ENCODE measurements around the gene GPC6. TPM values are rescaled to one million over a fixed set of nuclear protein-coding genes. Genes with fewer than 3 reads are reported as not detected.

GPC6 gene
- polyA plus RNA-seq, 1 donor from 2014 or later = 9.0 TPM

DNA sequence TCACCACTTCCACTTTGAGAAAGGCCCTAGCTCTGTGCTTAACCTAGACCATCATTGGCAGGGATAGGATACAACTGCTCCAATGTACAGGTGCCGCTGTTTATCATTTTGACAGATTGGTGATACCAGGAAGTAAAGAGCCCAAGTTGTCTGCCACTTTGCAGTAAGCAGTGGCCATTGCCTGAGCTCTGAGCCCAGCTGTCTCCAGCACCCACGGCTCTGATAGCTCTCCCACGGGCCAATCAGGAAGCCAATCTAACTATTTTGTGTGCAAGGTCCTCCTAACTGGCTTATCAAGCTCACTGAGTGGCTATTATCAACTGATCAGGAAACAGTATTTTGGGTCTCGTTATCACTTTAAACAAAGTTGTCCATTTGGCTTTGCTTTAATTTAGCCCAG lies 1071.7 kb downstream of the GPC6 start:
- no peak overlapping the region for H3K27ac ChIP-seq (ENCODE audit: low read length)
- no peaks in the 10 kb centered on the region for H3K9me3 ChIP-seq (ENCODE audit: low read length)
- no peaks in the 10 kb centered on the region for H3K9me2 ChIP-seq (ENCODE audit: insufficient read depth, low read length)
- H2AFZ ChIP-seq (ENCODE audit: low read depth, low read length) = no peak overlapping the region
- H3F3A ChIP-seq (ENCODE audit: insufficient read depth, low read length, poor library complexity, severe bottlenecking) = no peaks in the 10 kb centered on the region
- H3K4me3 ChIP-seq (ENCODE audit: low read length) = no peak overlapping the region
- TF ChIP-seq, protein P1, sequence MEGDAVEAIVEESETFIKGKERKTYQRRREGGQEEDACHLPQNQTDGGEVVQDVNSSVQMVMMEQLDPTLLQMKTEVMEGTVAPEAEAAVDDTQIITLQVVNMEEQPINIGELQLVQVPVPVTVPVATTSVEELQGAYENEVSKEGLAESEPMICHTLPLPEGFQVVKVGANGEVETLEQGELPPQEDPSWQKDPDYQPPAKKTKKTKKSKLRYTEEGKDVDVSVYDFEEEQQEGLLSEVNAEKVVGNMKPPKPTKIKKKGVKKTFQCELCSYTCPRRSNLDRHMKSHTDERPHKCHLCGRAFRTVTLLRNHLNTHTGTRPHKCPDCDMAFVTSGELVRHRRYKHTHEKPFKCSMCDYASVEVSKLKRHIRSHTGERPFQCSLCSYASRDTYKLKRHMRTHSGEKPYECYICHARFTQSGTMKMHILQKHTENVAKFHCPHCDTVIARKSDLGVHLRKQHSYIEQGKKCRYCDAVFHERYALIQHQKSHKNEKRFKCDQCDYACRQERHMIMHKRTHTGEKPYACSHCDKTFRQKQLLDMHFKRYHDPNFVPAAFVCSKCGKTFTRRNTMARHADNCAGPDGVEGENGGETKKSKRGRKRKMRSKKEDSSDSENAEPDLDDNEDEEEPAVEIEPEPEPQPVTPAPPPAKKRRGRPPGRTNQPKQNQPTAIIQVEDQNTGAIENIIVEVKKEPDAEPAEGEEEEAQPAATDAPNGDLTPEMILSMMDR (IDR thresholded peaks at IDR 0.05; ENCODE audit: poor library complexity, severe bottlenecking) = no peak
- TF ChIP-seq EP300 (conservative IDR thresholded peaks at IDR 0.05; ENCODE audit: poor library complexity, severe bottlenecking) (no peak), POLR2AphosphoS5 (IDR thresholded peaks at IDR 0.05) (no peak), MXI1 (conservative IDR thresholded peaks at IDR 0.05; ENCODE audit: poor library complexity, severe bottlenecking) (no peak), SMC3 (conservative IDR thresholded peaks at IDR 0.05; ENCODE audit: poor library complexity) (no peak), TAF1 (IDR thresholded peaks at IDR 0.05; ENCODE audit: low read depth) (no peak), EZH2 (IDR thresholded peaks at IDR 0.05; ENCODE audit: borderline replicate concordance, insufficient read depth, low read length, poor library complexity, severe bottlenecking) (no peak)
- TF ChIP-seq, protein P2, sequence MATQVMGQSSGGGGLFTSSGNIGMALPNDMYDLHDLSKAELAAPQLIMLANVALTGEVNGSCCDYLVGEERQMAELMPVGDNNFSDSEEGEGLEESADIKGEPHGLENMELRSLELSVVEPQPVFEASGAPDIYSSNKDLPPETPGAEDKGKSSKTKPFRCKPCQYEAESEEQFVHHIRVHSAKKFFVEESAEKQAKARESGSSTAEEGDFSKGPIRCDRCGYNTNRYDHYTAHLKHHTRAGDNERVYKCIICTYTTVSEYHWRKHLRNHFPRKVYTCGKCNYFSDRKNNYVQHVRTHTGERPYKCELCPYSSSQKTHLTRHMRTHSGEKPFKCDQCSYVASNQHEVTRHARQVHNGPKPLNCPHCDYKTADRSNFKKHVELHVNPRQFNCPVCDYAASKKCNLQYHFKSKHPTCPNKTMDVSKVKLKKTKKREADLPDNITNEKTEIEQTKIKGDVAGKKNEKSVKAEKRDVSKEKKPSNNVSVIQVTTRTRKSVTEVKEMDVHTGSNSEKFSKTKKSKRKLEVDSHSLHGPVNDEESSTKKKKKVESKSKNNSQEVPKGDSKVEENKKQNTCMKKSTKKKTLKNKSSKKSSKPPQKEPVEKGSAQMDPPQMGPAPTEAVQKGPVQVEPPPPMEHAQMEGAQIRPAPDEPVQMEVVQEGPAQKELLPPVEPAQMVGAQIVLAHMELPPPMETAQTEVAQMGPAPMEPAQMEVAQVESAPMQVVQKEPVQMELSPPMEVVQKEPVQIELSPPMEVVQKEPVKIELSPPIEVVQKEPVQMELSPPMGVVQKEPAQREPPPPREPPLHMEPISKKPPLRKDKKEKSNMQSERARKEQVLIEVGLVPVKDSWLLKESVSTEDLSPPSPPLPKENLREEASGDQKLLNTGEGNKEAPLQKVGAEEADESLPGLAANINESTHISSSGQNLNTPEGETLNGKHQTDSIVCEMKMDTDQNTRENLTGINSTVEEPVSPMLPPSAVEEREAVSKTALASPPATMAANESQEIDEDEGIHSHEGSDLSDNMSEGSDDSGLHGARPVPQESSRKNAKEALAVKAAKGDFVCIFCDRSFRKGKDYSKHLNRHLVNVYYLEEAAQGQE (IDR thresholded peaks at IDR 0.05; ENCODE audit: borderline replicate concordance) = no peak
- no peaks in the 10 kb centered on the region for H3K79me2 ChIP-seq (replicated peaks; ENCODE audit: insufficient read depth, low read length)
- no peak overlapping the region for H3K4me2 ChIP-seq (ENCODE audit: low read length)
- no peaks in the 10 kb centered on the region for H3K36me3 ChIP-seq (ENCODE audit: insufficient read depth, low read length)
- no peaks in the 10 kb centered on the region for H4K20me1 ChIP-seq (ENCODE audit: insufficient read depth)
- H3K9ac ChIP-seq (ENCODE audit: low read length) = no peak overlapping the region
- no peaks in the 10 kb centered on the region for H3K27me3 ChIP-seq (ENCODE audit: insufficient read depth, low read depth, low read length)

DNA sequence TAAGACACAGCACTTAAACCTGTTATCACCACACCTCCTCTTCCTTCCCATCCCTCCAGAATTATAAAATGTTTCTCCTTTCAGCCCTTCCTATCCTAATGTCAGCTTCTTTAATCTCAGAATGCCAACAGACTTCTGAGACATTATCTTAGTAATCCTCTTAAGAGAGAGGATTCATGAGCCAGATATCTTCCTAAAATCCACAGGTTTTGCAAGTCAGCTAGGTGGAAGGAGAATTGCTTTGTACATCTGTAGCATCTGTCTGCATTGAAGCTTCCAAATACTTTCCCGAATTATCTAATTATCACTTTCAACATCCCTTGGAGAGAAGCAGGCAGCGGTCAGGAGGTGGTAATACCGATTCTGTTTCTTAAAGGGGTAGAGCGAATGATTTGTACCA lies 1073.8 kb downstream of the GPC6 start:
- Histone ChIP-seq H3K79me2 (replicated peaks; ENCODE audit: insufficient read depth, low read length) (no peaks in the 10 kb centered on the region), H3K27ac (ENCODE audit: low read length) (no peak overlapping the region), H3F3A (ENCODE audit: insufficient read depth, low read length, poor library complexity, severe bottlenecking) (no peaks in the 10 kb centered on the region), H4K20me1 (ENCODE audit: insufficient read depth) (no peaks in the 10 kb centered on the region), H3K36me3 (ENCODE audit: insufficient read depth, low read length) (no peaks in the 10 kb centered on the region), H3K9me3 (ENCODE audit: low read length) (no peaks in the 10 kb centered on the region), H3K4me2 (ENCODE audit: low read length) (no peak overlapping the region), H3K4me3 (ENCODE audit: low read length) (no peak overlapping the region), H3K27me3 (ENCODE audit: insufficient read depth, low read depth, low read length) (no peaks in the 10 kb centered on the region), H3K9ac (ENCODE audit: low read length) (no peak overlapping the region), H2AFZ (ENCODE audit: low read depth, low read length) (no peak overlapping the region), H3K9me2 (ENCODE audit: insufficient read depth, low read length) (no peaks in the 10 kb centered on the region)
- TF ChIP-seq, protein P2 (IDR thresholded peaks at IDR 0.05; ENCODE audit: borderline replicate concordance) = no peak
- no peak for TF ChIP-seq SMC3 (conservative IDR thresholded peaks at IDR 0.05; ENCODE audit: poor library complexity)
- TF ChIP-seq RAD21 (conservative IDR thresholded peaks at IDR 0.05) = no peak
- TF ChIP-seq, protein P1 (IDR thresholded peaks at IDR 0.05; ENCODE audit: poor library complexity, severe bottlenecking) = no peak
- TF ChIP-seq POLR2AphosphoS5 (IDR thresholded peaks at IDR 0.05) = no peak
- no peak for TF ChIP-seq EP300 (conservative IDR thresholded peaks at IDR 0.05; ENCODE audit: poor library complexity, severe bottlenecking)
- no peak for TF ChIP-seq EZH2 (IDR thresholded peaks at IDR 0.05; ENCODE audit: borderline replicate concordance, insufficient read depth, low read length, poor library complexity, severe bottlenecking)
- TF ChIP-seq TAF1 (IDR thresholded peaks at IDR 0.05; ENCODE audit: low read depth) = no peak
- TF ChIP-seq MXI1 (conservative IDR thresholded peaks at IDR 0.05; ENCODE audit: poor library complexity, severe bottlenecking) = no peak

All from neural cell (in vitro differentiated cells).